Liver (tissue), 3 donors: ENCODE measurements around the gene WDR41.

Experiments used
- ATF3 ChIP-seq: IDR thresholded peaks from 2 replicates; pipeline ENCODE4 v1.6.1; 2016; ENCODE audit warnings: antibody characterized with exemption
- EGR1 ChIP-seq, 2 donors: IDR thresholded peaks; 2 replicates each; pipeline ENCODE4 v1.6.1; 2016 to 2018; ENCODE audit warnings: antibody characterized with exemption in 2 of 2, low read depth in 2 of 2
- FOXA1 ChIP-seq: IDR thresholded peaks from 2 replicates; pipeline ENCODE4 v1.6.1; 2016; ENCODE audit warnings: antibody characterized with exemption
- HNF4A ChIP-seq, 2 donors: conservative IDR thresholded peaks; 2 replicates each; pipeline ENCODE4 v1.6.1; 2016; ENCODE audit warnings: antibody characterized with exemption in 2 of 2, mild to moderate bottlenecking in 2 of 2
- JUND ChIP-seq, 2 donors: IDR thresholded peaks; 2 replicates each; pipeline ENCODE4 v1.6.1; 2016; ENCODE audit warnings: antibody characterized with exemption in 2 of 2
- MAX ChIP-seq: IDR thresholded peaks from 2 replicates; pipeline ENCODE4 v1.6.1; 2016; ENCODE audit warnings: antibody characterized with exemption
- NR2F2 ChIP-seq: IDR thresholded peaks from 2 replicates; pipeline ENCODE4 v1.6.1; 2016; ENCODE audit warnings: antibody characterized with exemption
- RAD21 ChIP-seq, 2 donors: IDR thresholded peaks; 2 replicates each; pipeline ENCODE4 v1.6.1; 2016; ENCODE audit warnings: antibody characterized with exemption in 2 of 2, mild to moderate bottlenecking in 2 of 2
- REST ChIP-seq: IDR thresholded peaks from 2 replicates; pipeline ENCODE4 v1.6.1; 2016; ENCODE audit warnings: antibody characterized with exemption, mild to moderate bottlenecking
- SP1 ChIP-seq: IDR thresholded peaks from 2 replicates; pipeline ENCODE4 v1.6.1; 2018; ENCODE audit warnings: antibody characterized with exemption, mild to moderate bottlenecking
- TAF1 ChIP-seq: conservative IDR thresholded peaks from 2 replicates; pipeline ENCODE4 v1.6.1; 2016; ENCODE audit warnings: antibody characterized with exemption, mild to moderate bottlenecking
- YY1 ChIP-seq: IDR thresholded peaks from 2 replicates; pipeline ENCODE4 v1.6.1; 2016; ENCODE audit warnings: antibody characterized with exemption, mild to moderate bottlenecking
- ZBTB33 ChIP-seq: IDR thresholded peaks from 2 replicates; pipeline ENCODE4 v1.6.1; 2016; ENCODE audit warnings: antibody characterized with exemption
- TF ChIP-seq, protein P1 (sequence below): fragments of 150-350 bp; IDR thresholded peaks from 2 replicates; pipeline ENCODE4 v1.5.1; 2017; ENCODE audit warnings: improper control_type of control experiment, low read depth, low read length; ENCODE audit not compliant: missing input control
- donor health status: healthy.
- donor health status: healthy.

- TF ChIP-seq, protein P1, sequence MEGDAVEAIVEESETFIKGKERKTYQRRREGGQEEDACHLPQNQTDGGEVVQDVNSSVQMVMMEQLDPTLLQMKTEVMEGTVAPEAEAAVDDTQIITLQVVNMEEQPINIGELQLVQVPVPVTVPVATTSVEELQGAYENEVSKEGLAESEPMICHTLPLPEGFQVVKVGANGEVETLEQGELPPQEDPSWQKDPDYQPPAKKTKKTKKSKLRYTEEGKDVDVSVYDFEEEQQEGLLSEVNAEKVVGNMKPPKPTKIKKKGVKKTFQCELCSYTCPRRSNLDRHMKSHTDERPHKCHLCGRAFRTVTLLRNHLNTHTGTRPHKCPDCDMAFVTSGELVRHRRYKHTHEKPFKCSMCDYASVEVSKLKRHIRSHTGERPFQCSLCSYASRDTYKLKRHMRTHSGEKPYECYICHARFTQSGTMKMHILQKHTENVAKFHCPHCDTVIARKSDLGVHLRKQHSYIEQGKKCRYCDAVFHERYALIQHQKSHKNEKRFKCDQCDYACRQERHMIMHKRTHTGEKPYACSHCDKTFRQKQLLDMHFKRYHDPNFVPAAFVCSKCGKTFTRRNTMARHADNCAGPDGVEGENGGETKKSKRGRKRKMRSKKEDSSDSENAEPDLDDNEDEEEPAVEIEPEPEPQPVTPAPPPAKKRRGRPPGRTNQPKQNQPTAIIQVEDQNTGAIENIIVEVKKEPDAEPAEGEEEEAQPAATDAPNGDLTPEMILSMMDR = no peak
- TF ChIP-seq TAF1 (no peak), NR2F2 (no peak), MAX (no peak), YY1 (no peak), REST (no peak), ATF3 (no peak), ZBTB33 (no peak), RAD21 (IDR thresholded peaks at IDR 0.05) (peak in 1 of 2 donors; percentile 7), SP1 (no peak), JUND (IDR thresholded peaks at IDR 0.05) (no peak), EGR1 (IDR thresholded peaks at IDR 0.05; ENCODE audit: low read depth in 2 of 2) (no peak), FOXA1 (no peak), HNF4A (conservative IDR thresholded peaks at IDR 0.05) (no peak)
These were observed 97.9 kb downstream of the WDR41 start for GRCh38 chr5:77394064-77394715.
